Measurements from ENCODE around the gene KIF3B. TPM values are rescaled to one million over a fixed set of nuclear protein-coding genes. Genes with fewer than 3 reads are reported as not detected.
"Not testable (repeated sequence)": the region's sequence is repeated elsewhere in the genome, so short reads cannot be mapped to it uniquely, and the experiment has no call there.

Gene KIF3B
- total RNA-seq, 1 donor: 39.4 TPM

DNA sequence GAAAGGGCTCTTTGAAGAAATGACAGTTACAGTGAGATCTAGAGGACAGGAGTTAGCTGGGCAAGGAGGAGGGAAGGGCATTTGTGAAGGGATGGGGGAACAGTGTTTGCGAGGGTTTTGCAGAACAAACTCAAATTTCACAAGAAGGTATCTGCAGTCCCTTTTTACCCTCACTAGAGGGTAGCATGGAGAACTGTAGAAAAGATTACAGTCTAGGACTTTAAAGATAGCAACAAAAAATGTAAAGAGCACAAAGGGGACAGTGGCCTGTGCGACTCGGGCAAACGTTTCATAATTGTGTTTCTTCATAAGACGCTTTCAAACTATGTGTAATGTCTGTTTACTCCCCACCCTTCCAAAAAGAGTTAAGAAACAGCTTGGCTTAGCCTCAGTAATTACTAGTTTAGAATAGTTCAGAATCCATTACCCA lies 59.5 kb downstream of the KIF3B start:
- TF ChIP-seq, protein P1, sequence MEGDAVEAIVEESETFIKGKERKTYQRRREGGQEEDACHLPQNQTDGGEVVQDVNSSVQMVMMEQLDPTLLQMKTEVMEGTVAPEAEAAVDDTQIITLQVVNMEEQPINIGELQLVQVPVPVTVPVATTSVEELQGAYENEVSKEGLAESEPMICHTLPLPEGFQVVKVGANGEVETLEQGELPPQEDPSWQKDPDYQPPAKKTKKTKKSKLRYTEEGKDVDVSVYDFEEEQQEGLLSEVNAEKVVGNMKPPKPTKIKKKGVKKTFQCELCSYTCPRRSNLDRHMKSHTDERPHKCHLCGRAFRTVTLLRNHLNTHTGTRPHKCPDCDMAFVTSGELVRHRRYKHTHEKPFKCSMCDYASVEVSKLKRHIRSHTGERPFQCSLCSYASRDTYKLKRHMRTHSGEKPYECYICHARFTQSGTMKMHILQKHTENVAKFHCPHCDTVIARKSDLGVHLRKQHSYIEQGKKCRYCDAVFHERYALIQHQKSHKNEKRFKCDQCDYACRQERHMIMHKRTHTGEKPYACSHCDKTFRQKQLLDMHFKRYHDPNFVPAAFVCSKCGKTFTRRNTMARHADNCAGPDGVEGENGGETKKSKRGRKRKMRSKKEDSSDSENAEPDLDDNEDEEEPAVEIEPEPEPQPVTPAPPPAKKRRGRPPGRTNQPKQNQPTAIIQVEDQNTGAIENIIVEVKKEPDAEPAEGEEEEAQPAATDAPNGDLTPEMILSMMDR (IDR thresholded peaks at IDR 0.05; ENCODE audit: extremely low read depth, low read depth, low read length): peak; percentile 65
- H3K4me1 ChIP-seq (ENCODE audit: insufficient read depth, low read length): peaks cover 17% of the 10 kb centered on the region
- H4K20me1 ChIP-seq (ENCODE audit: insufficient read depth, low read length): peaks cover 4% of the 10 kb centered on the region
- H3K36me3 ChIP-seq (ENCODE audit: insufficient read depth, low read length): peaks cover 10% of the 10 kb centered on the region
- no peaks in the 10 kb centered on the region for H3K27me3 ChIP-seq (ENCODE audit: insufficient read depth, low read length)
- H3K9me3 ChIP-seq (ENCODE audit: low read depth, low read length): no peaks in the 10 kb centered on the region
- no peak overlapping the region for H3K27ac ChIP-seq (ENCODE audit: low read depth, low read length)
- H3K4me3 ChIP-seq (ENCODE audit: insufficient read depth, low read length): no peak overlapping the region
- H3K79me2 ChIP-seq (ENCODE audit: insufficient read depth, low read length): no peaks in the 10 kb centered on the region
- H3K4me2 ChIP-seq (ENCODE audit: insufficient read depth, low read length): no peak overlapping the region
- DNase-seq (ENCODE audit: insufficient read length, low spot score, missing footprints): peak; percentile 58
- H2AFZ ChIP-seq (ENCODE audit: low read length): no peak overlapping the region

DNA sequence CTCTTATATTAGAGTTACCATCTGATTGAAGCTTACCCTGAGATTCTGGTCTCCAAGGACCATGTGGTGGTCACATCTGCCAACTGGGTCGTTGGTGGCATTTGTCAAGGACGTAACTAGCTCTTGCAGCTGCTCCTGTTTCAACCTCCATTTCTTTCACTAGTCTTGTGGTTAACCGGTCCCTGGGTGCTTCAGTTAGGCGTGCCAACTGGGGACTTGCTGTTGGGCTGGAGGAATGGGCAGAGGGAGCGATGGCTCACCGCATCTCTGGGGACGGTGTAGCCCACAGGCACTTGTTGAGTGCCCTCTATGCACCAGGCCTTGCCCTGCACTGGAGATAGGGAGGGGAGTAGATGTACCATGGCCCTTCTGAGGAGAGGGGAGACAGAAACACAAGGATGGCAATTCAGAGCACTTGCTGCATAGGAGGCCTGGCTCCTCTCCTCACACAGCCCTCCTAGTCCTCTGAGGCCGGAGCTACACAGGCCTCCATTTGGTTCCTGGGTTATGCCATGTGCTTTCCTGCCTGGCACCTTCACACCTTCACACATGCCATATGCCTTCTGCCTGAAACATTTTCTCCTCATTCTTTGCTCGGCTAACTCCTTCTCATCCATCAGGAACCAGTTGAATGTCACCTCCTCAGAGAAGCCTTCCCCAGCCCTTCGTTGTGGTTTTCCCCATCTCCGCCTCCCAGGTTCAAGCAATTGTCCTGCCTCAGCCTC lies 60.6 kb downstream of the KIF3B start:
- H3K4me2 ChIP-seq (ENCODE audit: insufficient read depth, low read length): no peak overlapping the region
- no peaks in the 10 kb centered on the region for H4K20me1 ChIP-seq (ENCODE audit: insufficient read depth, low read length)
- peak; percentile 9 for DNase-seq (ENCODE audit: insufficient read length, low spot score, missing footprints)
- peaks cover 8% of the 10 kb centered on the region for H3K36me3 ChIP-seq (ENCODE audit: insufficient read depth, low read length)
- H3K27ac ChIP-seq (ENCODE audit: low read depth, low read length): no peak overlapping the region
- no peaks in the 10 kb centered on the region for H3K9me3 ChIP-seq (ENCODE audit: low read depth, low read length)
- TF ChIP-seq, protein P1 (IDR thresholded peaks at IDR 0.05; ENCODE audit: extremely low read depth, low read depth, low read length): no peak
- no peak overlapping the region for H2AFZ ChIP-seq (ENCODE audit: low read length)
- H3K79me2 ChIP-seq (ENCODE audit: insufficient read depth, low read length): no peaks in the 10 kb centered on the region
- H3K4me3 ChIP-seq (ENCODE audit: insufficient read depth, low read length): no peak overlapping the region
- H3K27me3 ChIP-seq (ENCODE audit: insufficient read depth, low read length): no peaks in the 10 kb centered on the region
- H3K4me1 ChIP-seq (ENCODE audit: insufficient read depth, low read length): peaks cover 17% of the 10 kb centered on the region

DNA sequence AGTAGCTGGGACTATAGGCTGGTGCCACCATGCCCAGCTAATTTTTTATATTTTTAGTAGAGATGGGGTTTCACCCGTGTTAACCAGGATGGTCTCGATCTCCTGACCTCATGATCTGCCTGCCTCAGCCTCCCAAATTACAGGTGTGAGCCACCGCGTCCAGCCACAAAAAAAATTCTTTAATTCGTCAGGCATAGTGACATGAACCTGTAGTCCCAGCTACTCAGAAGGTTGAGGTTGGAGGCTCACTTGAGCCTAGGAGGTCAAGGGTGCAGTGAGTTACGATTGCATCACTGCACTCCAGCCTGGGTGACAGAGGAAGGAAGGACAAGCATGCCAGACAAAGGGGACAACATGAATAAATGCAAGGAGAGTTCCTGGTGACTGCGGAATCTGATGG lies 61.2 kb downstream of the KIF3B start:
- Histone ChIP-seq H3K4me3 (ENCODE audit: insufficient read depth, low read length) (no peak overlapping the region), H3K4me1 (ENCODE audit: insufficient read depth, low read length) (peaks cover 22% of the 10 kb centered on the region), H3K27ac (ENCODE audit: low read depth, low read length) (no peak overlapping the region), H3K9me3 (ENCODE audit: low read depth, low read length) (no peaks in the 10 kb centered on the region), H3K27me3 (ENCODE audit: insufficient read depth, low read length) (no peaks in the 10 kb centered on the region), H3K4me2 (ENCODE audit: insufficient read depth, low read length) (no peak overlapping the region), H3K79me2 (ENCODE audit: insufficient read depth, low read length) (no peaks in the 10 kb centered on the region), H4K20me1 (ENCODE audit: insufficient read depth, low read length) (no peaks in the 10 kb centered on the region), H3K36me3 (ENCODE audit: insufficient read depth, low read length) (peaks cover 7% of the 10 kb centered on the region), H2AFZ (ENCODE audit: low read length) (no peak overlapping the region)
- TF ChIP-seq, protein P1 (IDR thresholded peaks at IDR 0.05; ENCODE audit: extremely low read depth, low read depth, low read length): no peak
- no peak for DNase-seq (ENCODE audit: insufficient read length, low spot score, missing footprints)

DNA sequence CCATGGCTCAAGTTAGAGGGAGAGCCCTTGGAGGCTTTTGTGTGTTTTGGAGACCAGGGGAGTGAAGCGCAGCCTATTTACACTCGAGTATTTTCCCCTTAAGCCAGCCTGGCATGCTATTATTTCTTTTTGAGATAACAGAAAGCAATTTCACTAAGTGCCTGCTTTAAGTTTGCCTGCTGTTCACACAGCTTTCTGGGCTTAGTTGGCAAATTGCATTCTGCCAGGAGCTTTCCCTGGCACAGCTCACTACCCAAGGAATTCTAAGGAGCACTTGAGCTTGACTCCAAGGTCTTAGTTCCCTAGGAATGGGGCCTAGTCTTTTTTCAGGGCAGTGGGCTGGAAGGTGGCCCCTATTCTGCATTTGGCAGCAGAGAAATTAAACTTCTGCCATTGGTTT lies 61.7 kb downstream of the KIF3B start:
- Histone ChIP-seq H3K4me1 (ENCODE audit: insufficient read depth, low read length) (peaks cover 22% of the 10 kb centered on the region), H3K9me3 (ENCODE audit: low read depth, low read length) (no peaks in the 10 kb centered on the region), H3K4me3 (ENCODE audit: insufficient read depth, low read length) (no peak overlapping the region), H3K27ac (ENCODE audit: low read depth, low read length) (no peak overlapping the region), H3K79me2 (ENCODE audit: insufficient read depth, low read length) (no peaks in the 10 kb centered on the region), H2AFZ (ENCODE audit: low read length) (no peak overlapping the region), H3K4me2 (ENCODE audit: insufficient read depth, low read length) (no peak overlapping the region), H3K36me3 (ENCODE audit: insufficient read depth, low read length) (peaks cover 2% of the 10 kb centered on the region), H4K20me1 (ENCODE audit: insufficient read depth, low read length) (no peaks in the 10 kb centered on the region), H3K27me3 (ENCODE audit: insufficient read depth, low read length) (no peaks in the 10 kb centered on the region)
- TF ChIP-seq, protein P1 (IDR thresholded peaks at IDR 0.05; ENCODE audit: extremely low read depth, low read depth, low read length): no peak
- DNase-seq (ENCODE audit: insufficient read length, low spot score, missing footprints): no peak

DNA sequence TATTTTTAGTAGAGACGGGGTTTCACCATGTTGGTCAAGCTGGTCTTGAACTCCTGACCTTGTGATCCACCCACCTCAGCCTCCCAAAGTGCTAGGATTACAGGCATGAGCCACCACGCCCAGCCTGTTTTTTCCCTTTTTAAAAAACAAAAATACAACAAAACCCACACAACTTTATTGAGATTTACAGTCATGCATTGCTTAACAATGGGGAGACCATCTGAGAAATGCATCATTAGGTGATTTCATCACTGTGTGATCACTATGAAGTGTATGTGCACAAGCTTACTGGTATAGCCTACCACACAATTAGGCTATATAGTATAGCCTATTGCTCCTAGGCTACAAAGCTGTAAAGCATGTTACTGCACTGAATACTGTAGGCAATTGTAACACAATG lies 63.6 kb downstream of the KIF3B start:
- not testable (repeated sequence) for DNase-seq (ENCODE audit: insufficient read length, low spot score, missing footprints); H3K36me3 ChIP-seq (ENCODE audit: insufficient read depth, low read length); H2AFZ ChIP-seq (ENCODE audit: low read length); H3K79me2 ChIP-seq (ENCODE audit: insufficient read depth, low read length); H3K27me3 ChIP-seq (ENCODE audit: insufficient read depth, low read length); H3K4me2 ChIP-seq (ENCODE audit: insufficient read depth, low read length); H4K20me1 ChIP-seq (ENCODE audit: insufficient read depth, low read length); H3K9me3 ChIP-seq (ENCODE audit: low read depth, low read length); H3K4me3 ChIP-seq (ENCODE audit: insufficient read depth, low read length); H3K27ac ChIP-seq (ENCODE audit: low read depth, low read length)
- peaks cover 22% of the 10 kb centered on the region for H3K4me1 ChIP-seq (ENCODE audit: insufficient read depth, low read length)
